Stomach (tissue), 4 donors: ENCODE data around the gene ARHGAP12.
"Not testable (repeated sequence)": the region's sequence is repeated elsewhere in the genome, so short reads cannot be mapped to it uniquely, and the experiment has no call there.

Experiments
- EP300 ChIP-seq: sonication (generic); formaldehyde crosslinking; IDR thresholded peaks from one replicate; pipeline ENCODE4 v1.6.1; 2017; ENCODE audit warnings: antibody characterized with exemption
- POLR2A ChIP-seq, 4 donors: fragments of 450-650 bp; IDR thresholded peaks; one replicate each; pipeline ENCODE4 v1.6.1; 2016; ENCODE audit warnings: antibody characterized with exemption in 4 of 4, control low read depth in 2 of 4, mild to moderate bottlenecking in 1 of 4, moderate library complexity in 1 of 4
- TF ChIP-seq, protein P1 (sequence below), 7 experiments: fragments of 450-650 bp in 4 of 7; fragments of 200-600 bp in 3 of 7; sonication (generic) in 3 of 7; IDR thresholded peaks; one replicate each; pipeline ENCODE4 v1.5.1; 2016 to 2019; ENCODE audit warnings: antibody characterized with exemption in 7 of 7, control low read depth in 2 of 7, mild to moderate bottlenecking in 1 of 7

DNA sequence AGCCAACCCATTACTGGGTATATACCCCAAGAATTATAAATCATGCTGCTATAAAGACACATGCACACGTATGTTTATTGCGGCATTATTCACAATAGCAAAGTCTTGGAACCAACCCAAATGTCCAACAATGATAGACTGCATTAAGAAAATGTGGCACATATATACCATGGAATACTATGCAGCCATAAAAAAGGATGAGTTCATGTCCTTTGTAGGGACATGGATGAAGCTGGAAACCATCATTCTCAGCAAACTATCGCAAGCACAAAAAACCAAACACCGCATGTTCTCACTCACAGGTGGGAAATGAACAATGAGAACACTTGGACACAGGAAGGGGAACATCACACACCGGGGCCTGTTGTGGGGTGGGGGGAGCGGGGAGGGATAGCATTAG, 32.9 kb downstream of the ARHGAP12 start:
- TF ChIP-seq, protein P1, sequence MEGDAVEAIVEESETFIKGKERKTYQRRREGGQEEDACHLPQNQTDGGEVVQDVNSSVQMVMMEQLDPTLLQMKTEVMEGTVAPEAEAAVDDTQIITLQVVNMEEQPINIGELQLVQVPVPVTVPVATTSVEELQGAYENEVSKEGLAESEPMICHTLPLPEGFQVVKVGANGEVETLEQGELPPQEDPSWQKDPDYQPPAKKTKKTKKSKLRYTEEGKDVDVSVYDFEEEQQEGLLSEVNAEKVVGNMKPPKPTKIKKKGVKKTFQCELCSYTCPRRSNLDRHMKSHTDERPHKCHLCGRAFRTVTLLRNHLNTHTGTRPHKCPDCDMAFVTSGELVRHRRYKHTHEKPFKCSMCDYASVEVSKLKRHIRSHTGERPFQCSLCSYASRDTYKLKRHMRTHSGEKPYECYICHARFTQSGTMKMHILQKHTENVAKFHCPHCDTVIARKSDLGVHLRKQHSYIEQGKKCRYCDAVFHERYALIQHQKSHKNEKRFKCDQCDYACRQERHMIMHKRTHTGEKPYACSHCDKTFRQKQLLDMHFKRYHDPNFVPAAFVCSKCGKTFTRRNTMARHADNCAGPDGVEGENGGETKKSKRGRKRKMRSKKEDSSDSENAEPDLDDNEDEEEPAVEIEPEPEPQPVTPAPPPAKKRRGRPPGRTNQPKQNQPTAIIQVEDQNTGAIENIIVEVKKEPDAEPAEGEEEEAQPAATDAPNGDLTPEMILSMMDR (IDR thresholded peaks at IDR 0.05): not testable (repeated sequence)
- TF ChIP-seq POLR2A (IDR thresholded peaks at IDR 0.05); EP300: not testable (repeated sequence)
